ENCODE measurements around the gene SPC25.
"Not testable (repeated sequence)": the region's sequence is repeated elsewhere in the genome, so short reads cannot be mapped to it uniquely, and the experiment has no call there.

The SPC25 gene

GRCh38 chr2:168907940-168908662 lies 17.9 kb upstream of the SPC25 start:
- DNase-seq = no peak

GRCh38 chr2:168904358-168904757 lies 14.1 kb upstream of the SPC25 start:
- no peak for DNase-seq

- DNase-seq = no peak
Measured at GRCh38 chr2:168903888-168904287, 13.7 kb upstream of the SPC25 start.

- no peak for DNase-seq
Measured at GRCh38 chr2:168901003-168901402, 10.8 kb upstream of the SPC25 start, which contains the start of gene G6PC2. G6PC2 (plus strand) TSS chr2:168901291; CDS start chr2:168901332, 41 bp downstream.

GRCh38 chr2:168897449-168897848 lies 7.2 kb upstream of the SPC25 start:
- DNase-seq = no peak

- DNase-seq = no peak
Measured at GRCh38 chr2:168896783-168897182, 6.6 kb upstream of the SPC25 start.

- DNase-seq = no peak
Measured at GRCh38 chr2:168895771-168896170, 5.5 kb upstream of the SPC25 start.

DNA sequence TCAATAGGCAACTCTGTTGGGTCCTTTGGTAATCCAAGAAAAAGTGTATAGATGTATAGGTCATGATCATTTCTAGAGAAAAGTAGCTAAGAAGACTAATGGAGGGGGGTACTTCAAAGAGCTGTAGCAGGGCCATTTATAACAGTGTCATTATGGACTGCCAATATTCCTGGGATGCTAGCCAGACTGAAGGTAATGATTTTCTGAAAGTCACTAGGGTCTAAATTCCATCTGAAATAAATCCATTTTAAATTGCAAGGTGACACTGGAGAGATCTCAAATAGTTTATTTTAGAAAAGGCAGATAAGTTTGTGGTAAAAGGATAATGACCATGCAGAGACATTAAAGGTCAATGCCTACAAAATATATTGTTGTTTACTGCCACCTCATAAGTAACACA lies 4.5 kb upstream of the SPC25 start:
- no peak for DNase-seq

DNA sequence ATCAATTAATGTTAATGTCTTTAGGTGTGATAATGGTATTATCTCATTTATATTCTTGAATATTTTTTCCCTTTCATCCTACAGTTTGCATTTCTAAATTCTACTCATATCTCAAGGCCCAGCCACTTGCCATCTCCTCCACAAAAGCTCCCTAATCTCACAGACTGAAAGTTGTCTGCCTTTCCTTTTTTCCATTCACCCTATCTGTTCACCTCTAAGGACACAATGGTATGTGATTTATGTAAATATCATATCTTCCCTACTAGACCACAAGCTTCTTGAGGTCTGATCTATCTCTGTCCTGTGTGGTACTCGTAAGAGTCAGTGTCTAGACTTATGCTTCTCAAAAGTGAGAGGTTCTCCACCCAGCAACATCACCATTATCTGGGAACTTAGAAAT lies 3.9 kb upstream of the SPC25 start:
- no peak for DNase-seq

- DNase-seq = no peak
Measured at GRCh38 chr2:168892327-168892726, 2.1 kb upstream of the SPC25 start.

GRCh38 chr2:168889635-168890005 lies 610 bp downstream of the SPC25 start:
- DNase-seq = no peak

DNA sequence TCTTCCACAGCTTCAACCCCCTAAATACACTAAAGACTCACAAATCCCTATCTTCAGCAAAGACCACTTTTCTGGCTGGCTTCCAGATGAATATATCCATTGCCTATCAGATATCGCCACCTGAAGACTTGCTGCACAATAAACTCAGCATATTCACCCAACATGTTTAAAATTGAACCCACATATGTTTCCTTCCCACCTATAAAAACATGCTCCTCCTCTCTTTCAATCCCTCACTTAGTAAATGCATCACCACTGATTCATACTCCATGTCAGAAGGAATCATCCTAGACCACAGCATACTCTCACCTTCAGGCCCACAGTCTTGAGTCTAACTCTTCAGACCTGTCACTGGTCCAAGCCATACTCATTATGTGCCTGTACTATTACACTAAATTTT lies 5.3 kb downstream of the SPC25 start:
- DNase-seq = no peak

- not testable (repeated sequence) for DNase-seq
Measured at GRCh38 chr2:168882163-168882562, 8.1 kb downstream of the SPC25 start.

DNA sequence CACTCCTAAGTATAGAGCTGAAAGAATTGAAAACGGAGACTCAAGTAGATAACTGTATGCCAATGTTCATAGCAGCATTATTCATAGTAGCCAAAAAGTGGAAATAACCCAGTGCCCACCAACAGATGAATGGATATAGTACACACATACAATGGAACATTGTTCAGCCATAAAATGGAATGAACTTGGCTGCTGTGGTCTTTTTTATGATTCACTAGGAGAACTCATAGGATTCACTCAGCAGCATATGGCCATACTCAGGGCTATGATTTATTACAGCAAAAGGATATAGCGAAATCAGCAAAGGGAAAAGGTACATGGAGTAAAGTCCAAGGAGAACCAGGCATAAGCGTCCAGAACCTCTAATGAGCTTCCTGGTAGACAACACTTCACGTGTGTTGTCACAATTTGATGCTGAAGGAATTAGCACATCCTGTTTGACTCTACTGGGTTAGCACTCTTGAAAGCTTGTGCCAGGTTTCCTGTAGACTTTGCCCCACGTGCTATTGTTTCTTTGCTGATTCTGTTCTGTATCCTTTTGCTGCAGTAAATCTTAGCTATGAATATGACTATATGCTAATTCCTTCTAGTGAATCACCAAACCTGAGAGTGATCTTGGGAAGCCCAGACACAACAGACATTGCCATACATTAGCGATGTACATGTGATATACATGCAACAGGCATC lies 15.7 kb downstream of the SPC25 start:
- DNase-seq = no peak

- not testable (repeated sequence) for DNase-seq
Measured at GRCh38 chr2:168870824-168871223, 19.4 kb downstream of the SPC25 start.

- not testable (repeated sequence) for DNase-seq
Measured at GRCh38 chr2:168870369-168870768, 19.9 kb downstream of the SPC25 start.

- DNase-seq = not testable (repeated sequence)
Measured at GRCh38 chr2:168867164-168867563, 23.1 kb downstream of the SPC25 start.

DNA sequence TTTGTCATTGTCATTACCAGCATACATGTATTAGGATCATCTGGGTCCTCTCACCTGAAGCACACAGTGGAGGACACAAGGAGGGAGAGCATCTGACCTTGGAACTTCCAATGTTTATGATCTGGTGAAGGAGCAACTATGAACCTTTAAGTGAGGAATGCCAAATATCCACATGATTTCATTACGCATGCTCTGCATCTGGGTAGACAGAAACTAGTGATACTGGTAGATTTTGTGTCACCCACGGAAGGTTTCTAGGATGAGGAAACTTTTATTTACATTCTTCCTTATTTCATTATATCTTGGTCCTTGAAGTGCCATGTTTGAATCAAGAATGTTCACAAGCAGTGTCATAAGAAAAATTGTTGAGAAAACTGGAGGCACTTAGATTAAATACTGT lies 32.1 kb downstream of the SPC25 start:
- DNase-seq = no peak

DNA sequence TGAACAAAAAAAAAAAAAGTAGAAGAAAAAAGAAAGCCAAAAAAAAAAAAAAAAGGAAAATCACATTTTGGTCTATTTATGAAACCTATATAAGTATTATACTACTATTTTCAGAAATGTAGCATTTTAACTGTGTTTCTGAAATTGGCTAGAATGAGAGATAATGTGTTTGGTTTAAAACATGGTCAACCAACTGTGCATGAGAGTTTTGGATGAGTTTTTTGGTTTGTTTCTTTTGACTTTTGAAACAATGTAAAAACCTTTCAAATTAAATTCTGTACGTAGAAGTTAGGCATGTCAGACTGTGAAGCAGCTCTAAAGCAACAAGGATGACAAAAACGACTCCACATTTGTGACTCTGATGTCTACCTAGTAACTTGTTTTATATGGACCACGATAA lies 34.6 kb downstream of the SPC25 start:
- DNase-seq = no peak

DNA sequence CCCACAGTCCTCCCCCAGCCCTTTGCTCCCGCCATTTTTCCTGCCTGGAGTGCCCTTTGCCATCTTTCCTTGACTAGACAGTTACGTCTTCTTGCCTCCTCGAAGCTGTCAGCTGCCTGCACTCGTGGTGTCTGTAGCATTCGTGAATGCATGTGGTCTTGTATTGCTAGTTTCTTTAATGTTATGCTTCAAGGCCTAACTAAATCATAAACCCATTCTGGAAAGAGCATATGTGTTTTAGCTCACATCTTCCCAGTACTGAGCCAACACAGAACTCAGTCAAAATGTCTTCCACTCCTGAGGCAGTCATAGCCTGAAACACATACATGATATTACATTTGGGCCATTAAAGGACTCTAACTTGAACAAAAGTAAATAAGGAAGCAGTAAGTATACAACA lies 35.6 kb downstream of the SPC25 start:
- no peak for DNase-seq

GRCh38 chr2:168853471-168853870 lies 36.8 kb downstream of the SPC25 start:
- DNase-seq = no peak

DNA sequence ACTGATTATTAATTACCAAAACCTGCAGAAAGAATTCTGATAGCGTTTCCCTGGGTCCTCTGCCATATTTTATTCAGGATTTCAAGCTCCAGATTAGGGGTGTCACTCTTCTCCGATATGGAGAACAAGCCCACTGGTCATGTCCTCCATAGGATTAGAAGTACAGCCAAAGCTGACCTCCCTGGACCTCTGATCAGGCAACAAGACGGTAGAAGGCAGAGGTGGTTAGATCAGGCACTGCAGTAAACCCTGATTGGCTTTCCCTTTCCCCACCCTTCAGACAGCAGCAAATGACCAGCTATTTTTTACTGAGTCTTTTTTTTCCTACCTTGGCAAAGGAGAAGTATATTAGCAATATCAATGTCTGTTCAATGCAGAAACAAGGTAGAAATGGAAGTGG lies 37.7 kb downstream of the SPC25 start:
- DNase-seq = no peak

DNA sequence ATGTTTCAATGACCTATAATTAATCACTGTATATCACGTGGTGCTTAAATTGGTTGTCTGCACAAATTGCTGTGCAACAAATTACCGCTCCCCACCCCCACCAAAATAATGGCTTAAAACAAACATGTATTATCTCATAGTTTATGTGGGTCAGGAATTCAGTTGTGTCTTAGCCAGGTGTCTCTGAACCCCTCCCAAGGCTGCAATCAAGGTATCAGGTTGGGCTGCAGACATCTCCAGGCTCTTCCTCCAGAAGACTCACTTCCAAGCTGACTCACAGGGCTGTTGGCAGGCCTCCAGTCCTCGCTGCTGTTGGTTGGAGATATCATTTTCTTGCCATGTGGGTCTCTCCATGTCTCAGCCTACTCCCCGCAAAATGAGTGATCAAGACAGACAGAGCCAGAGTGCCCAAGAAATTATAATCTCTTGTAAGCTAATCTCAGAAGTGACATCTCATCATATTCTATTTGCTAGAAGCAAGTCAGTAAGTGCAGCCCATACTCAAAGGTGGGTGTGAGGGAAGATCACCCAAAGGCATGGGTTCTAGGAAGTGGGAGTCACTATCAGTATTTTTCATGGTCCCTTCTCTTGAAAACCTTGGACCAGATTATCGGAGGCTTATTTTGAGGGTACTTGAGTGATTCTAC lies 38.4 kb downstream of the SPC25 start:
- no peak for DNase-seq

- DNase-seq = no peak
Measured at GRCh38 chr2:168850846-168851245, 39.4 kb downstream of the SPC25 start.
